Measurements from ENCODE around the gene AHCYL1.

Gene AHCYL1

DNA sequence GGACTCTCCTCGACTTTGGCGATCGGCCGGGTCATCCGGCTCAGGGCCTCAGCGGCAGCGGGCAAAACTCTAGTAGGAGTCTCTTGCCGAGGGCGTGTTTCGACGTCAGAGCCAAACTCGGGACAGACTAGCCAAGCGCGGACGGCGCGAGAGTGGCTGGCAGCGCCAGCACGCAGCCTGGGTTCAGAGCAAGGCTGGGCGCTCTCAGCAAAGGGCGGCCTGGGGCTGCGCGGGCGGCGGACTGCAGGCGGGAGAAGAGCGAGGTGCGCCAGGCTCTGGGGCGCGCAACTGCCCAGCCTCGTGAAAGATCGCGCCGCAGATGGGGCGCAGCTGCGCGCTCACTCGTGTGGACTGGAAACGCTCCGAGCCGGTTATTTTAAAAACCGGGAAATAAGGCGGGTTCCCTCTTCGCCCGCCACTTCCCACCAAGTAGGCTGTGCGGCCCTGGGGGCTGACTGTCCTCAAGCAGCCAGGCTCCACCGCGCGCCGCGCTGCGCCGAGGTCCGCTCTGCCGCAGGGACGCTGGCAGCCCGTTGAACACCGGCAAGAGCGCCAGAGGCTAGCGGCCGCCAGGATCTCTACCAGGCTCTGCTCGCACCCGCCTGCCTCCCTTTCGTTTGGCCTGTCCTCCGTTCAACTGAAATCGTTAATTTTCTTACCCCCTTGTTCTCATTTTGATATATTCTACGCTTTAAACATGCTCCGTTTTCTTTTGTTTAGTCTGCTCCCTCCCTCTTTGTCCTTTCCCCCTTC is 83.5 kb downstream of the AHCYL1 start:
- H3K4me1 ChIP-seq (ENCODE audit: control insufficient read depth, insufficient read depth, low read length), result peaks cover 5% of the 10 kb centered on the region
- H3K27ac ChIP-seq (ENCODE audit: low read length), result no peak overlapping the region
- no peaks in the 10 kb centered on the region for H3K36me3 ChIP-seq (ENCODE audit: control insufficient read depth, insufficient read depth, low read length)
- H3K9me3 ChIP-seq (ENCODE audit: control insufficient read depth, insufficient read depth, low read length), result no peaks in the 10 kb centered on the region
- H3K27me3 ChIP-seq (ENCODE audit: control insufficient read depth, insufficient read depth, low read length), result peaks cover 67% of the 10 kb centered on the region
- peak overlapping the region; percentile 16; the same call in 1 of the 2 replicates for H3K4me3 ChIP-seq (ENCODE audit: low read length)
- no peak for DNase-seq (ENCODE audit: low read depth, low spot score)
- no CpG with 5 or more reads among the region's 68 CpGs for WGBS (ENCODE audit: insufficient coverage, insufficient read length)

- Histone ChIP-seq H3K4me1 (ENCODE audit: control insufficient read depth, insufficient read depth, low read length) (peaks cover 5% of the 10 kb centered on the region), H3K27me3 (ENCODE audit: control insufficient read depth, insufficient read depth, low read length) (peaks cover 71% of the 10 kb centered on the region), H3K4me3 (ENCODE audit: low read length) (peak overlapping the region; percentile 1; the same call in 1 of the 2 replicates), H3K36me3 (ENCODE audit: control insufficient read depth, insufficient read depth, low read length) (no peaks in the 10 kb centered on the region), H3K27ac (ENCODE audit: low read length) (no peak overlapping the region), H3K9me3 (ENCODE audit: control insufficient read depth, insufficient read depth, low read length) (no peaks in the 10 kb centered on the region)
- WGBS (ENCODE audit: insufficient coverage, insufficient read length), result no CpG with 5 or more reads among the region's 68 CpGs
- DNase-seq (ENCODE audit: low read depth, low spot score), result no peak
These were observed 84.3 kb downstream of the AHCYL1 start for GRCh38 chr1:110068646-110069403.

DNA sequence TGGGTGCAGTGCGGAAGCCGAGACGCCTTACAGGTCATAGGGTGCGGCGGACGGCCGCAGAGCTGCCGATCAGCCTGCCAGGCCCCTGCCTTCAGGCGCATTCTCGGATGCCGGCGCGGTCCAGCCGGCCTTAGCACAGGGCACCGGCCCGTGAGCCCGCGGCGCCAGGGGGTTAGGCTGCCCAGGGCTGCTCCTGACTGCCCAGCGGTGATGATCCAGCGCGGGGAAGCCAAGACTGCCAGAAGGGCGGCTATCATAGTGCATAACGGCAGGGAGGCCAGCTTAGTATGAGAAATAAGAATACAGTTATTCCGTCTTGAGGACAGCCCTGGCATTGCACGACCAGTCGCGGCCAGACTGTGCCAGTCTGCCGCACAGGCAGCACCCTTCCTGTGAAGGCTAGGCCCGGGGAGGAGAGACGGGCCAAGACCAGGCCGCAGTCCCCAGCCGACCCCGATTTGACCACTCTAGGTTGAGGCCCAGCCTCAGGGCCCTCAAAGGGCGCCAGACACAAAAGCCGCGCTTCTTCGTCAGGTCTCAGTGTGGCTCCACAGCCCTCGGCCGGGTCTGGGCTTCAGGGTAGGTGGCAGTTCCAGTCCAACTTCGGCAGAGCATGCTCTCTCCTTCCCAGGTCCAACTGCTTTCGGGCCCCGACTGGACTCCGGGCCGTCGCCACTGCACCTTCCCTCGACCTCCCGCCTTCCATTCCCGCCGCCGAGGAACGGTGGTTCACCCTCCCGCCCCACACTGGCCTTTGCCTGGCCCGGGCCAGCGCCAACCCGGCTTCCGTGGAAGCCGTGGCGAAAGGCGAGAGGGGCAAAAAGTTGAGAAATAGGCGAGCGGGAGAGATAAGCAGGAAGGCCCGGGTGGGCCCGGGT is 85.1 kb downstream of the AHCYL1 start:
- no CpG with 5 or more reads among the region's 64 CpGs for WGBS (ENCODE audit: insufficient coverage, insufficient read length)
- H3K36me3 ChIP-seq (ENCODE audit: control insufficient read depth, insufficient read depth, low read length), result no peaks in the 10 kb centered on the region
- peaks cover 5% of the 10 kb centered on the region for H3K4me1 ChIP-seq (ENCODE audit: control insufficient read depth, insufficient read depth, low read length)
- H3K27me3 ChIP-seq (ENCODE audit: control insufficient read depth, insufficient read depth, low read length), result peaks cover 75% of the 10 kb centered on the region
- no peak overlapping the region for H3K27ac ChIP-seq (ENCODE audit: low read length)
- peak overlapping the region; percentile 37; the same call in 1 of the 2 replicates for H3K4me3 ChIP-seq (ENCODE audit: low read length)
- H3K9me3 ChIP-seq (ENCODE audit: control insufficient read depth, insufficient read depth, low read length), result no peaks in the 10 kb centered on the region
- no peak for DNase-seq (ENCODE audit: low read depth, low spot score)

DNA sequence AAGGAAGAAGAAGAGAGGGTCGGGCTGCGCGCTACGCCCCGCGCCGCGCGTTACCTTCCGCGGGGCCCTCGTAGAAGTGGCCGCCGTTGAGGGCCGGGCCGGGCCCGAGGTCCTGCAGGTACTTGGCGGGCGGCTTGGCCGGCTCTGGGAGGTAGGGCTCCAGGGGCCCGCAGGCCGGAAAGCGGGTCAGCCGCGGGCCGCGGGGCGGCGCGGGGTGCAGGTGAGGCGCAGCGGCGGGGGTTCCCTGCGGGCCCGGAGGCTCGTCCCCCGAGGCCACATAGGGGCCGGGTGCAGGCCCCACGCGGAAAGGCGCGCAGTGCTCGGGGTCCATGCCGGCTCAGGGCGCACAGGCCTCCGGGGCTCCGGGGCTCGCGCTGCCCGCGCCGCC is 85.7 kb downstream of the AHCYL1 start:
- Histone ChIP-seq H3K9me3 (ENCODE audit: control insufficient read depth, insufficient read depth, low read length) (no peaks in the 10 kb centered on the region), H3K4me3 (ENCODE audit: low read length) (peak overlapping the region; percentile 37; the same call in 1 of the 2 replicates), H3K27me3 (ENCODE audit: control insufficient read depth, insufficient read depth, low read length) (peaks cover 73% of the 10 kb centered on the region), H3K36me3 (ENCODE audit: control insufficient read depth, insufficient read depth, low read length) (no peaks in the 10 kb centered on the region), H3K27ac (ENCODE audit: low read length) (no peak overlapping the region), H3K4me1 (ENCODE audit: control insufficient read depth, insufficient read depth, low read length) (peaks cover 5% of the 10 kb centered on the region)
- WGBS (ENCODE audit: insufficient coverage, insufficient read length), result no CpG with 5 or more reads among the region's 52 CpGs
- DNase-seq (ENCODE audit: low read depth, low spot score), result no peak

DNA sequence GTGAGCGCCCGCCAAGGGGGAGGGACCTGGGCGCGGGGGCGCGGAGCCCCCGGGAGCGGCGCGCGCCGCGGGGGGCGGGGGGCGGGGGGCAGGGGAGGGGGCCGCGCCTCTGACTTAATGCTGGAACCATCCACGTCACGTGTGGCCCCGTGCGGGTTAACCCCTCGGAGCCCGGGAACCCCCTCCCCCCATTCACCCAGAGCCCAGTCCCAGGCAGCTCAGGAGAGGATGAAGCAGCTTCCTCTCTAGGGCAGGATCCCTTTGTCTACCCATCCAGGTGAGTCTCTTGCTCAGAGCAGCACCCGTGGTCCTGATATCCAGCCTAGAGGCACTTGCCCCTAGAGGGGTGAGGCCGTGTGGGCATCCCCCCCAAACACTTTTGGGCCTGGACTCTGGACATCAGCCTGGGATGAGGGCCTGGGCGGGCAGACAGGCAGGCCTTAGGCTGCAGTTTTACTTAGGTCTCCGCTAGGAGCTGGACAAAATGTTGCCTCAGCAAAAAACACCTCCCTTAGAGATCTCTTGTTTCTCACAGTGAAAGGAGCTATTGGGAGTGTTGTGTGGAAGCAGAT is 86.2 kb downstream of the AHCYL1 start, which contains the start of gene ALX3:
Gene ALX3, minus strand, starts transcription at position 2 of the 572 bp plus-strand sequence. CDS start 60 bp downstream, outside the sequence.
- peaks cover 73% of the 10 kb centered on the region for H3K27me3 ChIP-seq (ENCODE audit: control insufficient read depth, insufficient read depth, low read length)
- H3K9me3 ChIP-seq (ENCODE audit: control insufficient read depth, insufficient read depth, low read length), result no peaks in the 10 kb centered on the region
- H3K4me3 ChIP-seq (ENCODE audit: low read length), result peak within 1 kb of the TSS; percentile 37; the same call in 1 of the 2 replicates
- DNase-seq (ENCODE audit: low read depth, low spot score), result no peak
- H3K27ac ChIP-seq (ENCODE audit: low read length), result no peak within 1 kb of the TSS
- H3K36me3 ChIP-seq (ENCODE audit: control insufficient read depth, insufficient read depth, low read length), result no peaks in the 10 kb centered on the region
- peaks cover 5% of the 10 kb centered on the region for H3K4me1 ChIP-seq (ENCODE audit: control insufficient read depth, insufficient read depth, low read length)
- WGBS (ENCODE audit: insufficient coverage, insufficient read length), result no CpG with 5 or more reads among the region's 27 CpGs

Data from iPS DF 6.9 (cell line).